Mesenchymal stem cell (in vitro differentiated cells and primary cell): ENCODE measurements around the gene DDA1.

Experiments
- DNase-seq: peaks from one replicate; pipeline ENCODE4 v3.0.0-alpha.2; 2013
- H2AFZ ChIP-seq: one replicate; pipeline ENCODE4 v1.6.1; 2013; ENCODE audit warnings: low read depth, mild to moderate bottlenecking, control low read depth, inconsistent platforms, low read length, moderate library complexity
- H2AK5ac ChIP-seq: 2 replicates; pipeline ENCODE4 v1.6.1; 2013; ENCODE audit warnings: low read length, moderate library complexity, mild to moderate bottlenecking, inconsistent platforms; ENCODE audit not compliant: severe bottlenecking
- H2BK120ac ChIP-seq: one replicate; pipeline ENCODE4 v1.6.1; 2013; ENCODE audit warnings: low read depth, mild to moderate bottlenecking, inconsistent platforms, low read length, moderate library complexity
- H2BK12ac ChIP-seq, 2 experiments: one replicate each; pipeline ENCODE4 v1.6.1; 2013; ENCODE audit warnings: inconsistent platforms in 2 of 2, low read length in 2 of 2, mild to moderate bottlenecking in 2 of 2, moderate library complexity in 2 of 2, control low read depth in 1 of 2
- H2BK15ac ChIP-seq: one replicate; pipeline ENCODE4 v1.6.1; 2013; ENCODE audit warnings: mild to moderate bottlenecking, low read depth, inconsistent platforms; ENCODE audit not compliant: poor library complexity, severe bottlenecking
- H2BK5ac ChIP-seq: 2 replicates; pipeline ENCODE4 v1.6.1; 2013; ENCODE audit warnings: low read depth, mild to moderate bottlenecking, low read length, control low read depth, inconsistent platforms; ENCODE audit not compliant: poor library complexity, severe bottlenecking
- H3K14ac ChIP-seq, 2 experiments: one replicate each; pipeline ENCODE4 v1.6.1; 2013; ENCODE audit warnings: inconsistent platforms in 2 of 2, low read length in 2 of 2, control low read depth in 1 of 2, mild to moderate bottlenecking in 1 of 2, moderate library complexity in 1 of 2
- H3K18ac ChIP-seq, 2 experiments: one replicate each; pipeline ENCODE4 v1.6.1; 2013; ENCODE audit warnings: inconsistent platforms in 2 of 2, low read length in 2 of 2, control low read depth in 1 of 2, low read depth in 1 of 2, mild to moderate bottlenecking in 1 of 2
- H3K23ac ChIP-seq, 2 experiments: one replicate each; pipeline ENCODE4 v1.6.1; 2013; ENCODE audit warnings: inconsistent platforms in 2 of 2, low read length in 2 of 2, mild to moderate bottlenecking in 2 of 2, moderate library complexity in 2 of 2, control low read depth in 1 of 2
- H3K27ac ChIP-seq: 2 replicates; pipeline ENCODE4 v1.5.1; 2013; ENCODE audit warnings: mild to moderate bottlenecking, moderate library complexity, low read length, control low read depth, inconsistent platforms; ENCODE audit not compliant: poor library complexity, severe bottlenecking
- H3K27me3 ChIP-seq, 2 experiments: 2 replicates each; pipeline versions ENCODE4 v1.6.1 to v1.7.0; 2013; ENCODE audit warnings: low read length in 2 of 2, mild to moderate bottlenecking in 2 of 2, moderate library complexity in 2 of 2, control low read depth in 1 of 2, inconsistent platforms in 1 of 2; ENCODE audit not compliant: control insufficient read depth in 1 of 2, insufficient read depth in 1 of 2
- H3K36me3 ChIP-seq, 2 experiments: 2 replicates each; pipeline versions ENCODE4 v1.6.1 to v1.7.0; 2013; ENCODE audit warnings: low read length in 2 of 2, control low read depth in 1 of 2, inconsistent platforms in 1 of 2, low read depth in 1 of 2, mild to moderate bottlenecking in 1 of 2; ENCODE audit not compliant: insufficient read depth in 2 of 2, control insufficient read depth in 1 of 2
- H3K4ac ChIP-seq, 2 experiments: one replicate each; pipeline ENCODE4 v1.6.1; 2013; ENCODE audit warnings: inconsistent platforms in 2 of 2, low read length in 2 of 2, mild to moderate bottlenecking in 2 of 2, moderate library complexity in 2 of 2, control low read depth in 1 of 2, low read depth in 1 of 2
- H3K4me1 ChIP-seq: 2 replicates; pipeline ENCODE4 v1.6.1; 2013; ENCODE audit warnings: low read depth, low read length, control low read depth; ENCODE audit not compliant: control insufficient read depth, insufficient read depth
- H3K4me2 ChIP-seq: 2 replicates; pipeline ENCODE4 v1.6.1; 2013; ENCODE audit warnings: low read length, mild to moderate bottlenecking, inconsistent platforms; ENCODE audit not compliant: poor library complexity, severe bottlenecking
- H3K4me3 ChIP-seq, 2 experiments: 2 replicates each; pipeline versions ENCODE4 v1.5.1 to v1.7.0; 2013; ENCODE audit warnings: low read length in 2 of 2, mild to moderate bottlenecking in 2 of 2, control low read depth in 1 of 2, low read depth in 1 of 2; ENCODE audit not compliant: insufficient read depth in 1 of 2
- H3K79me1 ChIP-seq: replicated peaks from 2 replicates; pipeline ENCODE4 v1.6.1; 2013; ENCODE audit warnings: mild to moderate bottlenecking, control low read depth, low read length, inconsistent platforms; ENCODE audit not compliant: poor library complexity, severe bottlenecking
- H3K9ac ChIP-seq: 2 replicates; pipeline ENCODE4 v1.7.0; 2013; ENCODE audit warnings: mild to moderate bottlenecking, low read length, moderate library complexity
- H3K9me3 ChIP-seq: 2 replicates; pipeline ENCODE4 v1.7.0; 2013; ENCODE audit warnings: mild to moderate bottlenecking, low read length; ENCODE audit not compliant: control insufficient read depth
- H4K8ac ChIP-seq: one replicate; pipeline ENCODE4 v1.6.1; 2013; ENCODE audit warnings: inconsistent platforms, mild to moderate bottlenecking, low read length, moderate library complexity
- H4K91ac ChIP-seq: one replicate; pipeline ENCODE4 v1.6.1; 2013; ENCODE audit warnings: mild to moderate bottlenecking, low read length, inconsistent platforms
- WGBS: methylation state at CpG from one replicate; pipeline ENCODE4 v1.1.7; 2013; ENCODE audit warnings: mixed read lengths; 5-methylcytosine and 5-hydroxymethylcytosine counted together

The DDA1 gene

DNA sequence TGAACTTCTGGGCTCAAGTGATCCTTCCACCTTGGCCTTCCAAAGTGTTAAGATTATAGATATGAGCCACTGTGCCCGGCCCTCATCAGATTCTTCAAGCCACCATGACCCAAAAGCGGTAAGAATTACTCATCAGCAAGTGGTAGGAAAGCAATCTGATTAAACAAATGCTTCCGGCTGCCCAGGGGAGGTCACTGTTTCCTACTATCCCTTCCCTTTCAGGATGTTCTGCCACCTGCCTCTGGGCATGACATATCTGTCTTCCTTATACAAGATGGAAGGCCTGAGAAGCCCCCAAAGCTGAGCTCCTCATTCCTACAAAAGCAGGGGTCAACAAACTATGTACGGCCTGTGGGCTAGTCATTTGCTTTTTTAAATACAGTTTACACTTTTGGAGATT lies 13.1 kb upstream of the DDA1 start:
- Histone ChIP-seq H3K27ac (peak overlapping the region; percentile 60), H3K18ac (no peak overlapping the region), H2BK5ac (no peak overlapping the region), H4K91ac (no peak overlapping the region), H3K36me3 (peaks cover 3 to 49% of the 10 kb centered on the region in 2 experiments), H3K79me1 (peaks cover 29% of the 10 kb centered on the region), H3K23ac (no peak overlapping the region), H3K9me3 (no peaks in the 10 kb centered on the region), H3K4me1 (peaks cover 18% of the 10 kb centered on the region), H2BK15ac (no peak overlapping the region), H3K4me2 (no peak overlapping the region), H2AFZ (no peak overlapping the region), H4K8ac (no peak overlapping the region), H3K4me3 (no peak overlapping the region), H3K4ac (no peak overlapping the region), H2BK120ac (no peak overlapping the region), H3K9ac (no peak overlapping the region), H3K27me3 (no peaks in the 10 kb centered on the region), H2BK12ac (no peak overlapping the region), H2AK5ac (no peak overlapping the region), H3K14ac (no peak overlapping the region)
- 57% methylated on average over 4 of the region's 4 CpGs for WGBS
- DNase-seq = peak; percentile 74

DNA sequence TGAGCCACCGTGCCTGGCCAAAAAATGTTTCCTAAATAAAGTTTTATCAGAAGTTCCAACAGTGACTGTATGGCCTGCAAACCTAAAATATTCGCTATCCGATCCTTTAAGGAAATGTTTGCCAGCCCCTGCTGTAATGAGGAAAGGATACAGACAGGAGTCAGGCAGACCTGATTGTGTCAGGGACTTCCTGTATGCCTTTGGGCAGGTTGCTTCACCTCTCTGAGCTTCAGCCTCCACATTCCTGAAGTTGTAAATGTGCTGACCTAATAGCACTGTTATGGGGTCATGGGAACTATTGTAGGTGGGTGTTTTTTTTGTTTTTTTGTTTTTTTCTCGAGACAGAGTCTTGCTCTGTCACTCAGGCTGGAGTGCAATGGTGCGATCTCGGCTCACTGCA lies 12.4 kb upstream of the DDA1 start:
- Histone ChIP-seq H3K27me3 (no peaks in the 10 kb centered on the region), H2BK12ac (no peak overlapping the region), H3K4me3 (no peak overlapping the region), H3K4me2 (no peak overlapping the region), H3K36me3 (peaks cover 3 to 56% of the 10 kb centered on the region in 2 experiments), H4K91ac (no peak overlapping the region), H3K27ac (no peak overlapping the region), H2AFZ (no peak overlapping the region), H2AK5ac (no peak overlapping the region), H3K4me1 (peaks cover 17% of the 10 kb centered on the region), H2BK120ac (no peak overlapping the region), H2BK15ac (no peak overlapping the region), H3K4ac (no peak overlapping the region), H3K14ac (no peak overlapping the region), H2BK5ac (no peak overlapping the region), H3K23ac (no peak overlapping the region), H3K9me3 (no peaks in the 10 kb centered on the region), H3K79me1 (peaks cover 33% of the 10 kb centered on the region), H3K9ac (no peak overlapping the region), H4K8ac (no peak overlapping the region), H3K18ac (no peak overlapping the region)
- no peak for DNase-seq
- WGBS = over 99% methylated on average over 6 of the region's 6 CpGs

DNA sequence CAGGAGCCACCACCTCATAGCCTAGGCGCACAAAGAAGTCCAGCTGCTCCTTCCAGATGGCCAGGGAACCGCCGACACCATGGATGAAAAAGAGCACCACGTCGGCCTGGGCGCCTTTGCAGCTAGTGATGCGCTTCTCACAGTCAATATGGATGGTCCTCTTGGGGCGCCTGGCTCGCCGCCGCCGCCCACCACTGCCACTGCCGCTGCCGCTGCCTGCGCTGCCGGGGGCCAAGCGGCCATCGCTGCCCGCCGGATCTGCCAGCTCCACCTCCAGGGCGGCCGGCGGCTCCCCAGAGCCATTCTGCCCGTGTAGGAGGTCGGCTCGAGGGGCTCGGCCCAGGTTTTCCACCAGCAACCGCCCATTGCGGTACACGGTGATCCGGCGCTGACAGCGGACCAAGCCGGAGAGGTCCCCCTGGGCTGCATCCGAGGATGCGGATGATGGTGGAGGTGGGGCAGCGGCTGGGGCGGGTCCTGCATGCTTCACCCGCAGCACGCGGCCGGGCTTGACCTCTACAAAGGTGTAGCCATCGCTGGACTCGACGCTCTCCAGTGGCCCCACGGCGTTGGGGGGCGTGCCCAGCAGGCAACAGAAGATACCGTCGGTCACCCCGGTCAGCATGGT lies 8.3 kb upstream of the DDA1 start:
- no peak overlapping the region for H3K18ac ChIP-seq
- no peak overlapping the region for H2BK15ac ChIP-seq
- H3K4me1 ChIP-seq = peaks cover 30% of the 10 kb centered on the region
- no peak overlapping the region for H4K8ac ChIP-seq
- no peak overlapping the region for H3K23ac ChIP-seq
- H3K9me3 ChIP-seq = no peaks in the 10 kb centered on the region
- no peak overlapping the region for H3K4me3 ChIP-seq
- H3K9ac ChIP-seq = no peak overlapping the region
- H3K27ac ChIP-seq = no peak overlapping the region
- peak overlapping the region; percentile 83 for H4K91ac ChIP-seq
- WGBS = 96% methylated on average over 51 of the region's 51 CpGs
- H2AK5ac ChIP-seq = no peak overlapping the region
- no peak overlapping the region for H2BK120ac ChIP-seq
- H3K27me3 ChIP-seq = no peaks in the 10 kb centered on the region
- H2BK5ac ChIP-seq = no peak overlapping the region
- H3K14ac ChIP-seq = no peak overlapping the region
- H3K79me1 ChIP-seq = peaks cover 28% of the 10 kb centered on the region
- H3K4me2 ChIP-seq = no peak overlapping the region
- no peak overlapping the region for H2BK12ac ChIP-seq
- no peak for DNase-seq
- H3K36me3 ChIP-seq = peaks cover 3 to 40% of the 10 kb centered on the region in 2 experiments
- no peak overlapping the region for H2AFZ ChIP-seq
- H3K4ac ChIP-seq = no peak overlapping the region

DNA sequence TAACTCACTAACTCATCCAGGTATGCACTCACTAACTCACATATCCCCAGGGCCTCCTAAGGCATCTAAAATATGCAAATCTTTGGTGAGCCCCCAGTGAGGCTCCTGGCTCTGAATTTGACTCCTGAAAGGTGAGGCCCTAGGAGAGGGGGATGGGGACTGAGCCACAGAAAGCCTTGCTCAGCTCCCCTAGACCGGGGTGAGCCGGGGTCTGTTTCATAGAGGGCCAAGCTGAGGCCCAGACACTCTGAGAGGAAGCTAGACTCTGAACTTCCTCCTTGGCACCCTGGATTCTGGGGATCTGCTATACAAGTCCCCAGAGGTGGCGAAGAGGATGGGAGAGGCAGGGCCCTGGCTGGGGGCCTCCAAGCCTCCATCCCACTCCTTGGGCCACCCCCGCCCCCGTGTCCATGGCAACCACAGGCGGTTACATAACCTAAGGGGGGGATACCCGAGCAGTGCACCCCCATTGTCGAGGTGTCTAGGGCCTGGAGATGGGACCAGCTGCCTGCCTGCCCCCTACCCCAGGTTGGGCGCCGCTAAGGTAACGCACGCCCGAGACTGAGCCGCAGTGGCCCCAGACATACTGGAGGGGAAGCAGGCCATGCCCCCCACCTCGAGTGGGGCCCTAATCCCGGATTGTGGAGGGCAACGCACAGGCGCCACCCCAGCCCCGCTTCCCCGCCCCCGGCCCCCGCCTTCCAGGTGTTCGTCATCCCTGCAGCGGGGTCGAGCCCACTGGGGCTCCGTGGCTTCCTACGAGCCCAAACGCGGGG lies 6.8 kb upstream of the DDA1 start:
- no peak for DNase-seq

More for the DNA sequence above, 6.8 kb upstream of the DDA1 start:
- Histone ChIP-seq H3K9me3 (no peaks in the 10 kb centered on the region), H3K4me3 (peak overlapping the region; percentile 73 to 77), H3K9ac (peak overlapping the region; percentile 77), H2BK120ac (peak overlapping the region; percentile 83), H2AK5ac (no peak overlapping the region), H2AFZ (no peak overlapping the region), H3K18ac (peak overlapping the region; percentile 33 to 61), H4K8ac (peak overlapping the region; percentile 89), H2BK15ac (peak overlapping the region; percentile 67), H2BK12ac (no peak overlapping the region), H3K27me3 (no peaks in the 10 kb centered on the region), H3K36me3 (peaks cover 3 to 35% of the 10 kb centered on the region in 2 experiments), H3K79me1 (peaks cover 32% of the 10 kb centered on the region), H4K91ac (peak overlapping the region; percentile 50), H3K4me2 (peak overlapping the region; percentile 74), H2BK5ac (no peak overlapping the region), H3K27ac (no peak overlapping the region), H3K14ac (peak overlapping the region; percentile 44 to 92), H3K4me1 (peaks cover 31% of the 10 kb centered on the region), H3K23ac (no peak overlapping the region), H3K4ac (peak overlapping the region in 1 of 2 experiments; percentile 35)
- WGBS = 47% methylated on average over 29 of the region's 29 CpGs
